SK-N-SH (cell line): Measurements from ENCODE around the gene OR10H5. TPM values are rescaled to one million over a fixed set of nuclear protein-coding genes. Genes with fewer than 3 reads are reported as not detected.
"Not testable (repeated sequence)": the region's sequence is repeated elsewhere in the genome, so short reads cannot be mapped to it uniquely, and the experiment has no call there.

ENCODE experiments used
- CTCF ChIA-PET: fragments of 300-600, 350-600 bp; formaldehyde crosslinking; extraction: SDS; loops from one replicate; lab custom pipeline; 2021; lab: Yijun Ruan, JAX
- POLR2A ChIA-PET: fragments of 350-600 bp; sonication (Branson Sonifier 250); formaldehyde crosslinking; extraction: SDS; loops from one replicate; lab custom pipeline; 2020; ENCODE audit warnings: antibody characterized with exemption, inconsistent platforms; lab: Yijun Ruan, JAX
- DNase-seq: peaks from one replicate; pipeline ENCODE4 v3.0.0; 2012
- H2AFZ ChIP-seq: fragments of 200-600 bp; sonication (generic); 2 replicates; pipeline ENCODE4 v1.8.1; 2016; ENCODE audit warnings: antibody characterized with exemption, mild to moderate bottlenecking, low read depth
- H3F3A ChIP-seq: fragments of 200-600 bp; sonication (generic); replicated peaks from 2 replicates; pipeline ENCODE3; 2016; ENCODE audit warnings: antibody characterized with exemption, mild to moderate bottlenecking; ENCODE audit not compliant: insufficient read depth
- H3K27ac ChIP-seq, 2 experiments: fragments of 200-500 bp in 1 of 2; fragments of 200-600 bp in 1 of 2; sonication (Bioruptor generic) in 1 of 2; sonication (generic), shearing (Covaris generic) in 1 of 2; 2 replicates each; pipeline versions ENCODE4 v1.5.1 to v1.6.1; 2014 to 2016; ENCODE audit warnings: low read depth in 2 of 2, inconsistent platforms in 1 of 2, low read length in 1 of 2, mild to moderate bottlenecking in 1 of 2, mixed read lengths in 1 of 2
- H3K27me3 ChIP-seq: fragments of 200-600 bp; sonication (generic), shearing (Covaris generic); 2 replicates; pipeline ENCODE4 v1.6.1; 2016; ENCODE audit warnings: mixed run types; ENCODE audit not compliant: insufficient read depth
- H3K36me3 ChIP-seq, 2 experiments: fragments of 200-500 bp in 1 of 2; fragments of 200-600 bp in 1 of 2; sonication (Bioruptor generic) in 1 of 2; sonication (generic) in 1 of 2; replicated peaks in 1 of 2; 2 replicates each; pipeline versions ENCODE3 to v1.5.1; 2014 to 2016; ENCODE audit warnings: low read length in 1 of 2, mild to moderate bottlenecking in 1 of 2; ENCODE audit not compliant: insufficient read depth in 2 of 2, control insufficient read depth in 1 of 2
- H3K4me1 ChIP-seq, 2 experiments: fragments of 200-500 bp in 1 of 2; fragments of 200-600 bp in 1 of 2; sonication (Bioruptor generic) in 1 of 2; sonication (generic), shearing (Covaris generic) in 1 of 2; 2 replicates each; pipeline versions ENCODE4 v1.5.1 to v1.6.1; 2014 to 2016; ENCODE audit warnings: low read depth in 1 of 2, low read length in 1 of 2, mixed run types in 1 of 2; ENCODE audit not compliant: insufficient read depth in 2 of 2, control insufficient read depth in 1 of 2
- H3K4me2 ChIP-seq: fragments of 200-600 bp; sonication (generic), shearing (Covaris generic); 2 replicates; pipeline ENCODE4 v1.6.1; 2017; ENCODE audit warnings: mixed run types
- H3K4me3 ChIP-seq, 2 experiments: fragments of 200-500 bp in 1 of 2; fragments of 200-600 bp in 1 of 2; sonication (Bioruptor generic) in 1 of 2; sonication (generic), shearing (Covaris generic) in 1 of 2; 2 replicates each; pipeline versions ENCODE4 v1.5.1 to v1.8.1; 2014 to 2016; ENCODE audit warnings: low read depth in 2 of 2, inconsistent platforms in 1 of 2, low read length in 1 of 2, mild to moderate bottlenecking in 1 of 2, mixed read lengths in 1 of 2, moderate library complexity in 1 of 2
- H3K79me2 ChIP-seq: fragments of 200-600 bp; sonication (generic); 2 replicates; pipeline ENCODE4 v1.8.1; 2017; ENCODE audit warnings: mild to moderate bottlenecking; ENCODE audit not compliant: insufficient read depth
- H3K9ac ChIP-seq: fragments of 200-600 bp; sonication (generic); 2 replicates; pipeline ENCODE4 v1.6.1; 2017; ENCODE audit warnings: mixed run types
- H3K9me2 ChIP-seq: fragments of 200-600 bp; sonication (generic); 2 replicates; pipeline ENCODE4 v1.6.1; 2017; ENCODE audit warnings: mixed run types
- H3K9me3 ChIP-seq: fragments of 200-600 bp; sonication (generic); 2 replicates; pipeline ENCODE4 v1.6.1; 2017; ENCODE audit warnings: mixed run types, mild to moderate bottlenecking, moderate library complexity
- H4K20me1 ChIP-seq: fragments of 200-600 bp; sonication (generic); 2 replicates; pipeline ENCODE4 v1.6.1; 2017; ENCODE audit warnings: mild to moderate bottlenecking, mixed run types; ENCODE audit not compliant: insufficient read depth
- CHD2 ChIP-seq: fragments of 150-350 bp; IDR thresholded peaks from 2 replicates; pipeline ENCODE4 v1.6.1; 2018; ENCODE audit warnings: low read length; ENCODE audit not compliant: partially characterized antibody
- CTCF ChIP-seq: fragments of 200-600 bp; sonication (generic); IDR thresholded peaks from 2 replicates; pipeline ENCODE4 v1.6.1; 2017; ENCODE audit warnings: antibody characterized with exemption, mild to moderate bottlenecking, moderate library complexity
- ELF1 ChIP-seq: IDR thresholded peaks from 2 replicates; pipeline ENCODE4 v1.4.0; 2012
- FOXM1 ChIP-seq: IDR thresholded peaks from 2 replicates; pipeline ENCODE4 v1.4.0; 2012; ENCODE audit warnings: low read depth, mild to moderate bottlenecking
- GABPA ChIP-seq: IDR thresholded peaks from 2 replicates; pipeline ENCODE4 v1.4.0; 2012; ENCODE audit warnings: low read depth, mild to moderate bottlenecking
- GATA2 ChIP-seq: sonication (generic); formaldehyde crosslinking; IDR thresholded peaks from 2 replicates; pipeline ENCODE4 v1.5.0; 2020; ENCODE audit warnings: mild to moderate bottlenecking, missing genetic modification reagents
- MEF2A ChIP-seq: IDR thresholded peaks from 2 replicates; pipeline ENCODE4 v1.4.0; 2012; ENCODE audit warnings: low read depth, borderline replicate concordance
- MXI1 ChIP-seq: IDR thresholded peaks from 2 replicates; pipeline ENCODE4 v1.6.1; 2012; ENCODE audit warnings: mild to moderate bottlenecking, low read depth, low read length, improper control_type of control experiment
- NRF1 ChIP-seq: IDR thresholded peaks from 2 replicates; pipeline ENCODE4 v1.6.1; 2012; ENCODE audit warnings: low read depth, mild to moderate bottlenecking, low read length
- POLR2AphosphoS5 ChIP-seq: IDR thresholded peaks from 2 replicates; pipeline ENCODE4 v1.6.1; 2012; ENCODE audit warnings: low read depth, low read length
- RAD21 ChIP-seq: IDR thresholded peaks from 2 replicates; pipeline ENCODE4 v1.6.1; 2012; ENCODE audit warnings: mild to moderate bottlenecking, low read length
- RCOR1 ChIP-seq: fragments of 150-350 bp; IDR thresholded peaks from 2 replicates; pipeline ENCODE4 v1.6.1; 2017; ENCODE audit warnings: antibody characterized with exemption, low read length
- RXRA ChIP-seq: IDR thresholded peaks from 2 replicates; pipeline ENCODE4 v1.4.0; 2012; ENCODE audit warnings: low read depth, mild to moderate bottlenecking, borderline replicate concordance
- SMC3 ChIP-seq: IDR thresholded peaks from 2 replicates; pipeline ENCODE4 v1.6.1; 2012; ENCODE audit warnings: low read depth, low read length, improper control_type of control experiment
- YY1 ChIP-seq: IDR thresholded peaks from 2 replicates; pipeline ENCODE4 v1.4.0; 2012; ENCODE audit warnings: low read depth, mild to moderate bottlenecking
- WGBS: methylation state at CpG from one replicate; pipeline ENCODE4 v1.1.6; 2017; ENCODE audit warnings: low lambda C conversion rate; 5-methylcytosine and 5-hydroxymethylcytosine counted together
- polyA plus RNA-seq, 3 experiments: library from polyadenylated mRNA; depleted of rRNA; stranded (reverse); fragments of >200 nt; gene quantifications; 2 replicates each; pipeline ENCODE4 v1.2.3, GENCODE V29; 2012
- TF ChIP-seq, protein P1 (sequence below): IDR thresholded peaks from 2 replicates; pipeline ENCODE4 v1.4.0; 2012; ENCODE audit warnings: low read depth, borderline replicate concordance
- TF ChIP-seq, protein P2 (sequence below): IDR thresholded peaks from 2 replicates; pipeline ENCODE4 v1.4.0; 2012; ENCODE audit warnings: low read depth
- TF ChIP-seq, protein P3 (sequence below): fragments of 150-350 bp; IDR thresholded peaks from 2 replicates; pipeline ENCODE4 v1.6.1; 2017; ENCODE audit warnings: antibody characterized with exemption, low read length, low read depth, borderline replicate concordance
- TF ChIP-seq, protein P4 (sequence below): IDR thresholded peaks from 2 replicates; pipeline ENCODE4; 2012

OR10H5 gene
- polyA plus RNA-seq, 1 of the 3 experiments (the other 2 are of a cell fraction) = not detected

GRCh38 chr19:15838351-15838750, 50.9 kb downstream of the OR10H5 start:
- H3K4me2 ChIP-seq = no peak overlapping the region
- no peak overlapping the region for H3K27ac ChIP-seq
- peaks cover 2 to 4% of the 10 kb centered on the region in 2 experiments; a peak in 2 of 4 replicates for H3K4me1 ChIP-seq
- H3K36me3 ChIP-seq = no peaks in the 10 kb centered on the region
- no peak for DNase-seq
- no peak overlapping the region for H3K4me3 ChIP-seq
- peaks cover 4% of the 10 kb centered on the region for H3F3A ChIP-seq
- H3K9ac ChIP-seq = no peak overlapping the region
- no peaks in the 10 kb centered on the region for H3K9me3 ChIP-seq
- no peaks in the 10 kb centered on the region for H3K79me2 ChIP-seq
- H4K20me1 ChIP-seq = no peaks in the 10 kb centered on the region
- H3K27me3 ChIP-seq = peaks cover 16% of the 10 kb centered on the region; the same call in 1 of the 2 replicates
- H2AFZ ChIP-seq = peak overlapping the region; percentile 94; the same call in 1 of the 2 replicates
- ChIA-PET CTCF (no interaction called here), POLR2A (no interaction called here)
- TF ChIP-seq RXRA (no peak), FOXM1 (no peak), NRF1 (no peak), CTCF (no peak), GABPA (no peak), ELF1 (no peak), POLR2AphosphoS5 (no peak), MEF2A (no peak), GATA2 (CRISPR knock-in tag) (no peak), RCOR1 (no peak), CHD2 (no peak), YY1 (no peak), RAD21 (no peak), SMC3 (no peak), MXI1 (no peak)
- TF ChIP-seq, protein P1, sequence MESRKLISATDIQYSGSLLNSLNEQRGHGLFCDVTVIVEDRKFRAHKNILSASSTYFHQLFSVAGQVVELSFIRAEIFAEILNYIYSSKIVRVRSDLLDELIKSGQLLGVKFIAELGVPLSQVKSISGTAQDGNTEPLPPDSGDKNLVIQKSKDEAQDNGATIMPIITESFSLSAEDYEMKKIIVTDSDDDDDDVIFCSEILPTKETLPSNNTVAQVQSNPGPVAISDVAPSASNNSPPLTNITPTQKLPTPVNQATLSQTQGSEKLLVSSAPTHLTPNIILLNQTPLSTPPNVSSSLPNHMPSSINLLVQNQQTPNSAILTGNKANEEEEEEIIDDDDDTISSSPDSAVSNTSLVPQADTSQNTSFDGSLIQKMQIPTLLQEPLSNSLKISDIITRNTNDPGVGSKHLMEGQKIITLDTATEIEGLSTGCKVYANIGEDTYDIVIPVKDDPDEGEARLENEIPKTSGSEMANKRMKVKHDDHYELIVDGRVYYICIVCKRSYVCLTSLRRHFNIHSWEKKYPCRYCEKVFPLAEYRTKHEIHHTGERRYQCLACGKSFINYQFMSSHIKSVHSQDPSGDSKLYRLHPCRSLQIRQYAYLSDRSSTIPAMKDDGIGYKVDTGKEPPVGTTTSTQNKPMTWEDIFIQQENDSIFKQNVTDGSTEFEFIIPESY = no peak
- TF ChIP-seq, protein P2, sequence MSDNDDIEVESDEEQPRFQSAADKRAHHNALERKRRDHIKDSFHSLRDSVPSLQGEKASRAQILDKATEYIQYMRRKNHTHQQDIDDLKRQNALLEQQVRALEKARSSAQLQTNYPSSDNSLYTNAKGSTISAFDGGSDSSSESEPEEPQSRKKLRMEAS = no peak
- TF ChIP-seq, protein P3, sequence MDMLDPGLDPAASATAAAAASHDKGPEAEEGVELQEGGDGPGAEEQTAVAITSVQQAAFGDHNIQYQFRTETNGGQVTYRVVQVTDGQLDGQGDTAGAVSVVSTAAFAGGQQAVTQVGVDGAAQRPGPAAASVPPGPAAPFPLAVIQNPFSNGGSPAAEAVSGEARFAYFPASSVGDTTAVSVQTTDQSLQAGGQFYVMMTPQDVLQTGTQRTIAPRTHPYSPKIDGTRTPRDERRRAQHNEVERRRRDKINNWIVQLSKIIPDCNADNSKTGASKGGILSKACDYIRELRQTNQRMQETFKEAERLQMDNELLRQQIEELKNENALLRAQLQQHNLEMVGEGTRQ = no peak
- TF ChIP-seq, protein P4, sequence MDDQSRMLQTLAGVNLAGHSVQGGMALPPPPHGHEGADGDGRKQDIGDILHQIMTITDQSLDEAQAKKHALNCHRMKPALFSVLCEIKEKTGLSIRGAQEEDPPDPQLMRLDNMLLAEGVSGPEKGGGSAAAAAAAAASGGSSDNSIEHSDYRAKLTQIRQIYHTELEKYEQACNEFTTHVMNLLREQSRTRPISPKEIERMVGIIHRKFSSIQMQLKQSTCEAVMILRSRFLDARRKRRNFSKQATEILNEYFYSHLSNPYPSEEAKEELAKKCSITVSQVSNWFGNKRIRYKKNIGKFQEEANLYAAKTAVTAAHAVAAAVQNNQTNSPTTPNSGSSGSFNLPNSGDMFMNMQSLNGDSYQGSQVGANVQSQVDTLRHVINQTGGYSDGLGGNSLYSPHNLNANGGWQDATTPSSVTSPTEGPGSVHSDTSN = no peak
- no peaks in the 10 kb centered on the region for H3K9me2 ChIP-seq
- WGBS = 50% methylated on average over 3 of the region's 3 CpGs

GRCh38 chr19:15839888-15840287, 52.4 kb downstream of the OR10H5 start:
- H3K36me3 ChIP-seq, H3K79me2 ChIP-seq, H3K9ac ChIP-seq, H3K9me2 ChIP-seq, POLR2A ChIA-PET, H3K4me1 ChIP-seq, H2AFZ ChIP-seq, CTCF ChIA-PET, H3K4me2 ChIP-seq, H3K27ac ChIP-seq, H3K4me3 ChIP-seq, H3K27me3 ChIP-seq, DNase-seq, H4K20me1 ChIP-seq, H3K9me3 ChIP-seq, H3F3A ChIP-seq: not testable (repeated sequence)
- WGBS = 11% methylated on average over 4 of the region's 4 CpGs
